H1 (cell line): Measurements from ENCODE around the gene ARHGEF7. TPM values are rescaled to one million over a fixed set of nuclear protein-coding genes. Genes with fewer than 3 reads are reported as not detected.

Experiments used
- CTCF ChIA-PET: fragments of 300-600 bp; sonication (Branson Sonifier 250); formaldehyde crosslinking; loops from one replicate; lab custom pipeline; 2021; ENCODE audit not compliant: partially characterized antibody; lab: Charles Lee
- POLR2A ChIA-PET: fragments of 300-600 bp; sonication (Branson Sonifier 250); formaldehyde crosslinking; loops from one replicate; lab custom pipeline; 2021; ENCODE audit warnings: inconsistent platforms; ENCODE audit not compliant: partially characterized antibody; lab: Charles Lee
- DNase-seq, 2 experiments: peaks; one replicate each; pipeline versions ENCODE4 v3.0.0 to v3.0.0-alpha.2; 2010 to 2022; ENCODE audit warnings: low spot score in 2 of 2, low read depth in 1 of 2, mixed read lengths in 1 of 2
- FAIRE-seq: peaks from 2 replicates; lab custom pipeline; 2011; peaks lifted over from hg19 to GRCh38; lab: Jason Lieb, UNC
- H2AFZ ChIP-seq: 2 replicates; pipeline ENCODE4 v1.8.1; 2012; ENCODE audit warnings: low read length, inconsistent platforms
- H2AK5ac ChIP-seq: 2 replicates; pipeline ENCODE4 v1.6.1; 2013; ENCODE audit warnings: low read depth, low read length
- H2BK120ac ChIP-seq: replicated peaks from 2 replicates; pipeline ENCODE3; 2013; ENCODE audit warnings: low read depth, low read length, inconsistent platforms
- H2BK12ac ChIP-seq: 2 replicates; pipeline ENCODE4 v1.6.1; 2013; ENCODE audit warnings: low read depth, low read length
- H2BK15ac ChIP-seq: 2 replicates; pipeline ENCODE4 v1.6.1; 2013; ENCODE audit warnings: low read length
- H2BK20ac ChIP-seq: 2 replicates; pipeline ENCODE4 v1.6.1; 2013; ENCODE audit warnings: low read length
- H2BK5ac ChIP-seq: 2 replicates; pipeline ENCODE4 v1.6.1; 2013; ENCODE audit warnings: low read depth, low read length
- H3K14ac ChIP-seq: 2 replicates; pipeline ENCODE4 v1.6.1; 2013; ENCODE audit warnings: inconsistent platforms; ENCODE audit not compliant: insufficient read length
- H3K18ac ChIP-seq: 2 replicates; pipeline ENCODE4 v1.6.1; 2013; ENCODE audit warnings: low read length; ENCODE audit errors: extremely low read depth
- H3K23ac ChIP-seq: 2 replicates; pipeline ENCODE4 v1.6.1; 2013; ENCODE audit warnings: inconsistent platforms; ENCODE audit not compliant: insufficient read length
- H3K23me2 ChIP-seq: 2 replicates; pipeline ENCODE4 v1.6.1; 2013; ENCODE audit warnings: low read depth, low read length
- H3K27ac ChIP-seq: 2 replicates; pipeline ENCODE4 v1.6.1; 2011; ENCODE audit warnings: low read depth, low read length, inconsistent platforms
- H3K27me3 ChIP-seq, 4 experiments: replicated peaks in 1 of 4; 1 replicate in 1 of 4; 2 replicates in 3 of 4; pipeline versions ENCODE4 v1.6.1 to v1.8.1; 2011 to 2013; ENCODE audit warnings: low read length in 3 of 4, mild to moderate bottlenecking in 3 of 4, inconsistent platforms in 2 of 4, mixed read lengths in 2 of 4, moderate library complexity in 1 of 4; ENCODE audit not compliant: control insufficient read depth in 3 of 4, insufficient read depth in 3 of 4; ENCODE audit errors: extremely low read depth in 1 of 4
- H3K36me3 ChIP-seq, 4 experiments: 2 replicates each; pipeline versions ENCODE4 v1.6.1 to v1.8.1; 2011 to 2013; ENCODE audit warnings: mild to moderate bottlenecking in 4 of 4, low read length in 3 of 4, moderate library complexity in 2 of 4, control low read depth in 1 of 4, inconsistent platforms in 1 of 4; ENCODE audit not compliant: insufficient read depth in 4 of 4, control insufficient read depth in 2 of 4
- H3K4ac ChIP-seq: replicated peaks from 2 replicates; pipeline ENCODE3; 2013; ENCODE audit warnings: low read length, low read depth, mixed read lengths, inconsistent platforms; ENCODE audit not compliant: insufficient read length
- H3K4me1 ChIP-seq, 4 experiments: replicated peaks in 1 of 4; 1 replicate in 1 of 4; 2 replicates in 3 of 4; pipeline versions ENCODE4 v1.6.1 to v1.8.1; 2011 to 2013; ENCODE audit warnings: low read length in 3 of 4, inconsistent platforms in 2 of 4, mixed read lengths in 1 of 4; ENCODE audit not compliant: insufficient read depth in 4 of 4, control insufficient read depth in 3 of 4
- H3K4me2 ChIP-seq, 2 experiments: 2 replicates each; pipeline versions ENCODE4 v1.6.1 to v1.8.1; 2011 to 2013; ENCODE audit warnings: low read depth in 2 of 2, low read length in 2 of 2, control low read depth in 1 of 2, inconsistent platforms in 1 of 2, mild to moderate bottlenecking in 1 of 2; ENCODE audit not compliant: insufficient read depth in 1 of 2
- H3K4me3 ChIP-seq, 4 experiments: fragments of 200-600, 300-600 bp in 1 of 4; sonication (generic), shearing (Covaris generic), sonication (Bioruptor Twin) in 1 of 4; 2 replicates each; pipeline versions ENCODE4 v1.5.1 to v1.8.1; 2011 to 2016; ENCODE audit warnings: low read length in 4 of 4, low read depth in 3 of 4, control low read depth in 2 of 4, inconsistent platforms in 2 of 4, mild to moderate bottlenecking in 2 of 4, mixed read lengths in 1 of 4, moderate library complexity in 1 of 4; ENCODE audit not compliant: insufficient read depth in 2 of 4; ENCODE audit errors: extremely low read depth in 1 of 4
- H3K56ac ChIP-seq: replicated peaks from 2 replicates; pipeline ENCODE3; 2013; ENCODE audit warnings: low read depth, mild to moderate bottlenecking, mixed read lengths, low read length, inconsistent platforms; ENCODE audit not compliant: insufficient read length
- H3K79me1 ChIP-seq: 2 replicates; pipeline ENCODE4 v1.6.1; 2013; ENCODE audit warnings: low read depth, low read length, control low read depth
- H3K79me2 ChIP-seq, 2 experiments: 2 replicates each; pipeline versions ENCODE4 v1.6.1 to v1.8.1; 2012 to 2013; ENCODE audit warnings: low read length in 2 of 2, mild to moderate bottlenecking in 2 of 2, inconsistent platforms in 1 of 2; ENCODE audit not compliant: insufficient read depth in 2 of 2, control insufficient read depth in 1 of 2
- H3K9ac ChIP-seq, 4 experiments: replicated peaks in 1 of 4; 1 replicate in 1 of 4; 2 replicates in 3 of 4; pipeline versions ENCODE4 v1.6.1 to v1.8.1; 2011 to 2013; ENCODE audit warnings: low read depth in 3 of 4, low read length in 3 of 4, control low read depth in 2 of 4, mild to moderate bottlenecking in 2 of 4, moderate library complexity in 2 of 4, inconsistent platforms in 1 of 4; ENCODE audit errors: extremely low read depth in 1 of 4
- H3K9me3 ChIP-seq, 2 experiments: 2 replicates each; pipeline versions ENCODE4 v1.6.1 to v1.8.1; 2012 to 2013; ENCODE audit warnings: mild to moderate bottlenecking in 2 of 2, moderate library complexity in 2 of 2, control low read depth in 1 of 2, inconsistent platforms in 1 of 2, low read depth in 1 of 2, low read length in 1 of 2, mixed read lengths in 1 of 2; ENCODE audit not compliant: insufficient read depth in 2 of 2
- H4K20me1 ChIP-seq, 2 experiments: replicated peaks in 1 of 2; 2 replicates each; pipeline versions ENCODE3 to v1.8.1; 2011 to 2013; ENCODE audit warnings: inconsistent platforms in 2 of 2, low read length in 2 of 2, mild to moderate bottlenecking in 1 of 2; ENCODE audit not compliant: insufficient read depth in 2 of 2, control insufficient read depth in 1 of 2
- H4K5ac ChIP-seq: 2 replicates; pipeline ENCODE4 v1.6.1; 2013; ENCODE audit warnings: low read length, low read depth, mixed read lengths, inconsistent platforms; ENCODE audit not compliant: insufficient read length
- H4K8ac ChIP-seq: 2 replicates; pipeline ENCODE4 v1.8.0; 2013; ENCODE audit warnings: mild to moderate bottlenecking, moderate library complexity, low read length, inconsistent platforms; ENCODE audit not compliant: insufficient read depth; ENCODE audit errors: extremely low read depth
- H4K91ac ChIP-seq: replicated peaks from 2 replicates; pipeline ENCODE3; 2013; ENCODE audit warnings: low read length, mixed read lengths, inconsistent platforms; ENCODE audit not compliant: insufficient read length
- BACH1 ChIP-seq: IDR thresholded peaks from 2 replicates; pipeline ENCODE4 v1.6.1; 2012; ENCODE audit warnings: low read length, improper control_type of control experiment
- CHD1 ChIP-seq: IDR thresholded peaks from 2 replicates; pipeline ENCODE4 v1.6.1; 2012; ENCODE audit warnings: low read depth, low read length, improper control_type of control experiment
- EGR1 ChIP-seq: IDR thresholded peaks from 2 replicates; pipeline ENCODE4 v1.6.1; 2011; ENCODE audit warnings: low read depth, low read length, borderline replicate concordance
- HDAC6 ChIP-seq: IDR thresholded peaks from one replicate; pipeline ENCODE4 v1.7.1; 2012; ENCODE audit warnings: low read depth, mild to moderate bottlenecking, inconsistent platforms, low read length, moderate library complexity
- MAX ChIP-seq: IDR thresholded peaks from 2 replicates; pipeline ENCODE4 v1.6.1; 2012; ENCODE audit warnings: inconsistent platforms
- POLR2A ChIP-seq, 2 experiments: IDR thresholded peaks; 1 replicate in 1 of 2; 2 replicates in 1 of 2; pipeline ENCODE4 v1.6.1; 2011; ENCODE audit warnings: low read depth in 2 of 2, low read length in 2 of 2, mild to moderate bottlenecking in 2 of 2; ENCODE audit errors: control extremely low read depth in 1 of 2
- POU5F1 ChIP-seq: IDR thresholded peaks from 2 replicates; pipeline ENCODE4 v1.6.1; 2011; ENCODE audit warnings: low read depth, mild to moderate bottlenecking, low read length, moderate library complexity
- SIRT6 ChIP-seq: IDR thresholded peaks from one replicate; pipeline ENCODE4 v1.7.1; 2012; ENCODE audit warnings: low read length, inconsistent platforms
- TAF1 ChIP-seq: IDR thresholded peaks from 2 replicates; pipeline ENCODE4 v1.6.1; 2011; ENCODE audit warnings: mild to moderate bottlenecking, low read depth, low read length
- ZNF274 ChIP-seq: IDR thresholded peaks from 2 replicates; pipeline ENCODE4 v1.7.0; 2012; ENCODE audit warnings: low read length, borderline replicate concordance; ENCODE audit errors: extremely low read depth
- WGBS, 2 experiments: shearing (Covaris generic) in 1 of 2; methylation state at CpG; one replicate each; pipeline versions ENCODE4 v1.1.6 to v1.1.7; 2013 to 2015; ENCODE audit warnings: low lambda C conversion rate in 2 of 2, mixed read lengths in 2 of 2, inconsistent platforms in 1 of 2, low coverage in 1 of 2, missing lambda C conversion rate in 1 of 2; ENCODE audit not compliant: insufficient replicate concordance in 2 of 2, insufficient coverage in 1 of 2, insufficient read length in 1 of 2; ENCODE audit errors: extremely low coverage in 1 of 2, missing lambda C conversion rate in 1 of 2; 5-methylcytosine and 5-hydroxymethylcytosine counted together
- polyA plus RNA-seq, 7 experiments: library from polyadenylated mRNA; depleted of rRNA in 3 of 7; stranded (reverse) in 5 of 7; unstranded in 2 of 7; fragments of >200 nt in 5 of 7; fragments of 200-250 nt in 2 of 7; gene quantifications; 1 replicate in 5 of 7; 2 replicates in 1 of 7; 4 replicates in 1 of 7; pipeline versions ENCODE4 v1.2.1 to v1.2.3, GENCODE V29; 2011 to 2013; ENCODE audit warnings: missing spikeins in 2 of 7, mixed read lengths in 2 of 7
- total RNA-seq: library from RNA; stranded (reverse); fragmentation: NEBNext Ultra II Directional; extraction: Animal tissue kit (Norgen Biotek cat#: 25700); gene quantifications from 2 replicates; pipeline ENCODE4 v1.2.1, GENCODE V29; 2021
- TF ChIP-seq, protein P1 (sequence below): IDR thresholded peaks from 2 replicates; pipeline ENCODE4 v1.6.1; 2012; ENCODE audit warnings: inconsistent platforms

The ARHGEF7 gene
- total and polyA plus RNA-seq, 2 of the 8 experiments (the other 6 are each of a cell fraction or from before 2014, with no cell fraction given): 26.2 to 56.5 TPM

DNA sequence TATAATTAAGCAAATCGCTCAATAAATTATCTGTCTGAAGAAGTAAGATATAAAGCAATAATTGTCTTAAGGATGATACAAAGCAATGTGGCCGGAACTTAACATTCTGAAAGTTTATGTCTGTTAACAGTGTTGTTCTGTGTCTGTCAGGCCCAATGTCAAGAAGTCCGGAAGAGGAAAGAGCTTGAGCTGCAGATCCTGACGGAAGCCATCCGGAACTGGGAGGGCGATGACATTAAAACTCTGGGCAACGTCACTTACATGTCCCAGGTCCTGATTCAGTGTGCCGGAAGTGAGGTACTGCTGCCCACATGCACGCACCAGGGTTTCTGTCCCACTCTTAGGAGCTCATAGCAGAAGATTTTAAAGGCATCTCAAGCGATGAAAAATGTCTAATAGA lies 160.3 kb downstream of the ARHGEF7 start:
- no peak overlapping the region for H4K91ac ChIP-seq
- 93% methylated on average over 10 of the region's 10 CpGs; no CpG with 5 or more reads in 1 of the 2 experiments for WGBS, 2 experiments
- no peak overlapping the region for H3K14ac ChIP-seq
- no peak overlapping the region for H2BK15ac ChIP-seq
- TF ChIP-seq, protein P1, sequence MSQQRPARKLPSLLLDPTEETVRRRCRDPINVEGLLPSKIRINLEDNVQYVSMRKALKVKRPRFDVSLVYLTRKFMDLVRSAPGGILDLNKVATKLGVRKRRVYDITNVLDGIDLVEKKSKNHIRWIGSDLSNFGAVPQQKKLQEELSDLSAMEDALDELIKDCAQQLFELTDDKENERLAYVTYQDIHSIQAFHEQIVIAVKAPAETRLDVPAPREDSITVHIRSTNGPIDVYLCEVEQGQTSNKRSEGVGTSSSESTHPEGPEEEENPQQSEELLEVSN: no peak
- TF ChIP-seq ZNF274: no peak
- no peak for TF ChIP-seq SIRT6
- no peak for TF ChIP-seq HDAC6
- no peak for TF ChIP-seq EGR1
- TF ChIP-seq MAX: no peak
- TF ChIP-seq BACH1: no peak
- no peak for TF ChIP-seq POU5F1
- no peak for TF ChIP-seq TAF1
- TF ChIP-seq CHD1: no peak
- no peak for TF ChIP-seq POLR2A (IDR thresholded peaks at IDR 0.05; ENCODE audit: control extremely low read depth in 1 of 2, low read depth in 2 of 2, low read length in 2 of 2)
- H3K4ac ChIP-seq: no peak overlapping the region
- H2BK5ac ChIP-seq: no peak overlapping the region
- ChIA-PET POLR2A (no interaction called here), CTCF (interaction anchor here (0.9 to 1.3 kb wide), 2 partner anchors 10 to 22 kb away, joined by 3 to 5 read pairs; no protein-coding TSS in a partner anchor)
- H3K79me1 ChIP-seq: peaks cover 2% of the 10 kb centered on the region; the same call in 1 of the 2 replicates
- H4K5ac ChIP-seq: no peak overlapping the region
- H3K18ac ChIP-seq: no peak overlapping the region
- no peaks in the 10 kb centered on the region; a peak in 1 of 4 replicates for H3K79me2 ChIP-seq
- no peaks in the 10 kb centered on the region for H3K4me1 ChIP-seq
- no peaks in the 10 kb centered on the region for H3K23me2 ChIP-seq
- H2BK120ac ChIP-seq: no peak overlapping the region
- H3K27ac ChIP-seq: no peak overlapping the region
- no peak overlapping the region for H3K56ac ChIP-seq
- H3K9me3 ChIP-seq: no peaks in the 10 kb centered on the region
- H4K20me1 ChIP-seq: peaks cover 2 to 11% of the 10 kb centered on the region in 2 experiments
- H2AK5ac ChIP-seq: no peak overlapping the region
- H2AFZ ChIP-seq: no peak overlapping the region
- H3K4me3 ChIP-seq: no peak overlapping the region
- no peak overlapping the region for H3K4me2 ChIP-seq
- DNase-seq (no peak), FAIRE-seq (no peak)
- H4K8ac ChIP-seq: no peak overlapping the region
- peaks cover 13 to 39% (median 28%) of the 10 kb centered on the region in 4 experiments; a peak in 7 of 8 replicates for H3K36me3 ChIP-seq
- H2BK12ac ChIP-seq: no peak overlapping the region
- H3K27me3 ChIP-seq: peaks cover 0 to 1% (median 0%) of the 10 kb centered on the region in 4 experiments; a peak in 1 of 7 replicates
- no peak overlapping the region for H2BK20ac ChIP-seq
- no peak overlapping the region for H3K23ac ChIP-seq
- H3K9ac ChIP-seq: no peak overlapping the region
